Neural cell (in vitro differentiated cells): Measurements from ENCODE around the gene SPACA4.

Source experiments
- EP300 ChIP-seq: fragments of 450-650 bp; conservative IDR thresholded peaks from 2 replicates; pipeline ENCODE4 v1.6.1; 2014; ENCODE audit warnings: antibody characterized with exemption, mild to moderate bottlenecking, moderate library complexity; ENCODE audit not compliant: poor library complexity, severe bottlenecking
- EZH2 ChIP-seq: fragments of 200-600, 300-800 bp; shearing (Covaris generic), sonication (generic); IDR thresholded peaks from 2 replicates; pipeline ENCODE4 v1.6.1; 2014; ENCODE audit warnings: antibody characterized with exemption, low read length, borderline replicate concordance, mild to moderate bottlenecking; ENCODE audit not compliant: insufficient read depth, poor library complexity, severe bottlenecking
- MXI1 ChIP-seq: fragments of 450-650 bp; conservative IDR thresholded peaks from 2 replicates; pipeline ENCODE4 v1.6.1; 2014; ENCODE audit warnings: antibody characterized with exemption, mild to moderate bottlenecking; ENCODE audit not compliant: poor library complexity, severe bottlenecking
- POLR2AphosphoS5 ChIP-seq: IDR thresholded peaks from 2 replicates; pipeline ENCODE4 v1.6.1; 2012
- RAD21 ChIP-seq: fragments of 450-650 bp; conservative IDR thresholded peaks from 2 replicates; pipeline ENCODE4 v1.6.1; 2014; ENCODE audit warnings: antibody characterized with exemption, mild to moderate bottlenecking, moderate library complexity
- SMC3 ChIP-seq: fragments of 450-650 bp; conservative IDR thresholded peaks from 2 replicates; pipeline ENCODE4 v1.6.1; 2014; ENCODE audit warnings: antibody characterized with exemption, mild to moderate bottlenecking, moderate library complexity; ENCODE audit not compliant: poor library complexity
- TAF1 ChIP-seq: IDR thresholded peaks from 2 replicates; pipeline ENCODE4 v1.6.1; 2012; ENCODE audit warnings: low read depth
- TF ChIP-seq, protein P1 (sequence below): fragments of 450-650 bp; IDR thresholded peaks from 2 replicates; pipeline ENCODE4 v1.5.1; 2014; ENCODE audit warnings: antibody characterized with exemption, mild to moderate bottlenecking, moderate library complexity; ENCODE audit not compliant: poor library complexity, severe bottlenecking
- TF ChIP-seq, protein P2 (sequence below): IDR thresholded peaks from 2 replicates; pipeline ENCODE4 v1.6.1; 2012; ENCODE audit warnings: borderline replicate concordance

GRCh38 chr19:48587387-48587786, 19.2 kb upstream of the SPACA4 start:
- TF ChIP-seq, protein P1, sequence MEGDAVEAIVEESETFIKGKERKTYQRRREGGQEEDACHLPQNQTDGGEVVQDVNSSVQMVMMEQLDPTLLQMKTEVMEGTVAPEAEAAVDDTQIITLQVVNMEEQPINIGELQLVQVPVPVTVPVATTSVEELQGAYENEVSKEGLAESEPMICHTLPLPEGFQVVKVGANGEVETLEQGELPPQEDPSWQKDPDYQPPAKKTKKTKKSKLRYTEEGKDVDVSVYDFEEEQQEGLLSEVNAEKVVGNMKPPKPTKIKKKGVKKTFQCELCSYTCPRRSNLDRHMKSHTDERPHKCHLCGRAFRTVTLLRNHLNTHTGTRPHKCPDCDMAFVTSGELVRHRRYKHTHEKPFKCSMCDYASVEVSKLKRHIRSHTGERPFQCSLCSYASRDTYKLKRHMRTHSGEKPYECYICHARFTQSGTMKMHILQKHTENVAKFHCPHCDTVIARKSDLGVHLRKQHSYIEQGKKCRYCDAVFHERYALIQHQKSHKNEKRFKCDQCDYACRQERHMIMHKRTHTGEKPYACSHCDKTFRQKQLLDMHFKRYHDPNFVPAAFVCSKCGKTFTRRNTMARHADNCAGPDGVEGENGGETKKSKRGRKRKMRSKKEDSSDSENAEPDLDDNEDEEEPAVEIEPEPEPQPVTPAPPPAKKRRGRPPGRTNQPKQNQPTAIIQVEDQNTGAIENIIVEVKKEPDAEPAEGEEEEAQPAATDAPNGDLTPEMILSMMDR = no peak
- TF ChIP-seq POLR2AphosphoS5 (no peak), SMC3 (no peak), RAD21 (no peak), EP300 (no peak), EZH2 (no peak), TAF1 (no peak), MXI1 (no peak)
- TF ChIP-seq, protein P2, sequence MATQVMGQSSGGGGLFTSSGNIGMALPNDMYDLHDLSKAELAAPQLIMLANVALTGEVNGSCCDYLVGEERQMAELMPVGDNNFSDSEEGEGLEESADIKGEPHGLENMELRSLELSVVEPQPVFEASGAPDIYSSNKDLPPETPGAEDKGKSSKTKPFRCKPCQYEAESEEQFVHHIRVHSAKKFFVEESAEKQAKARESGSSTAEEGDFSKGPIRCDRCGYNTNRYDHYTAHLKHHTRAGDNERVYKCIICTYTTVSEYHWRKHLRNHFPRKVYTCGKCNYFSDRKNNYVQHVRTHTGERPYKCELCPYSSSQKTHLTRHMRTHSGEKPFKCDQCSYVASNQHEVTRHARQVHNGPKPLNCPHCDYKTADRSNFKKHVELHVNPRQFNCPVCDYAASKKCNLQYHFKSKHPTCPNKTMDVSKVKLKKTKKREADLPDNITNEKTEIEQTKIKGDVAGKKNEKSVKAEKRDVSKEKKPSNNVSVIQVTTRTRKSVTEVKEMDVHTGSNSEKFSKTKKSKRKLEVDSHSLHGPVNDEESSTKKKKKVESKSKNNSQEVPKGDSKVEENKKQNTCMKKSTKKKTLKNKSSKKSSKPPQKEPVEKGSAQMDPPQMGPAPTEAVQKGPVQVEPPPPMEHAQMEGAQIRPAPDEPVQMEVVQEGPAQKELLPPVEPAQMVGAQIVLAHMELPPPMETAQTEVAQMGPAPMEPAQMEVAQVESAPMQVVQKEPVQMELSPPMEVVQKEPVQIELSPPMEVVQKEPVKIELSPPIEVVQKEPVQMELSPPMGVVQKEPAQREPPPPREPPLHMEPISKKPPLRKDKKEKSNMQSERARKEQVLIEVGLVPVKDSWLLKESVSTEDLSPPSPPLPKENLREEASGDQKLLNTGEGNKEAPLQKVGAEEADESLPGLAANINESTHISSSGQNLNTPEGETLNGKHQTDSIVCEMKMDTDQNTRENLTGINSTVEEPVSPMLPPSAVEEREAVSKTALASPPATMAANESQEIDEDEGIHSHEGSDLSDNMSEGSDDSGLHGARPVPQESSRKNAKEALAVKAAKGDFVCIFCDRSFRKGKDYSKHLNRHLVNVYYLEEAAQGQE = no peak
